22Rv1 (cell line): ENCODE results near the gene IFI6.
"Not testable (repeated sequence)": the region's sequence is repeated elsewhere in the genome, so short reads cannot be mapped to it uniquely, and the experiment has no call there.

ENCODE experiments used
- H3K27ac ChIP-seq: fragments of 450-650 bp; 2 replicates; pipeline ENCODE4 v1.5.1; 2017
- ZFX ChIP-seq: fragments of 450-650 bp; IDR thresholded peaks from 2 replicates; pipeline ENCODE4 v1.6.1; 2017; ENCODE audit warnings: antibody characterized with exemption, borderline replicate concordance
- TF ChIP-seq, protein P1 (sequence below): fragments of 450-650 bp; IDR thresholded peaks from 2 replicates; pipeline ENCODE4 v1.5.1; 2017; ENCODE audit warnings: mild to moderate bottlenecking

Gene IFI6

DNA sequence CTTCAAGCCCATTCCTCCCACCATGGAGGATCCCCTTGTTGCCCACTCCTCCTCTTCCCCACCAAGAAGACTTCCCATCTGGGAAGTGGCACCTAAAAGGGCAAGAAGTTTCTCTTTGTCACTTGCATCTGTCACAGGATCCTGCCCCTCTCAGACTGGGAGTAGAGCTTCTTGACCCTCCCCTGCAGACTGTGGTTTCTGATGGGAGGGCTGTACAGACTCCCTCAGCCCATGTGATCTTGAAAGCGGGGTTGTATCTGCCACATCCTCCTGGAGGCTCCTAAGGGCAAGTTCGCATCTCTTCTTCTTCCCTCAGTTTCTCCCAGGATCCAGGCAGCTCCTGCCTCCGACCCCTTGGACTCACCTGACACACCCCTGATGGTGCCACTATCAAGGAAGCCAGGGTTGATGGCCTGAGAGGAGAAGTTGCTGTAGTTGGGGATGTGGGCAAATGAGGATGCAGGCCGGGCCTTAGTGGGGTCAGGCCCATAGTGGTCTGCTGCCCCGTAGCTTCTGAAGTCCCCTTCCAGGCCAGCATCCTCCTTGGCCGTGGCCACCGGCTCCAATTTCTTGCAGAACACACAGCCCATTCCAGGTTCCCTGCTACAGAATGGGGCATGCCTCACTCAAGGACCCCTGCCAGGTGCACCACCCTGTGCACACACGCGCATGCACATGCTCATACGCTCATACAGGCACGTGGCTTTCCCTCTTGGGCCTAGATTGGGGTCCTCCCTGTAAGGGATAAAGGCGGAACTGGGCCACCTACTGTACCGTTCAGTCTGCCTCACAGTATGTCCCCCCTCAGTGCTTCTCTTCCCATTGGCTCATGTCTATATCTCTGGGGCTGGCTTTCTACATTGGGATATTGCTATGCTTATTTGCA, 48.4 kb downstream of the IFI6 start:
- H3K27ac ChIP-seq: no peak overlapping the region
- TF ChIP-seq, protein P1, sequence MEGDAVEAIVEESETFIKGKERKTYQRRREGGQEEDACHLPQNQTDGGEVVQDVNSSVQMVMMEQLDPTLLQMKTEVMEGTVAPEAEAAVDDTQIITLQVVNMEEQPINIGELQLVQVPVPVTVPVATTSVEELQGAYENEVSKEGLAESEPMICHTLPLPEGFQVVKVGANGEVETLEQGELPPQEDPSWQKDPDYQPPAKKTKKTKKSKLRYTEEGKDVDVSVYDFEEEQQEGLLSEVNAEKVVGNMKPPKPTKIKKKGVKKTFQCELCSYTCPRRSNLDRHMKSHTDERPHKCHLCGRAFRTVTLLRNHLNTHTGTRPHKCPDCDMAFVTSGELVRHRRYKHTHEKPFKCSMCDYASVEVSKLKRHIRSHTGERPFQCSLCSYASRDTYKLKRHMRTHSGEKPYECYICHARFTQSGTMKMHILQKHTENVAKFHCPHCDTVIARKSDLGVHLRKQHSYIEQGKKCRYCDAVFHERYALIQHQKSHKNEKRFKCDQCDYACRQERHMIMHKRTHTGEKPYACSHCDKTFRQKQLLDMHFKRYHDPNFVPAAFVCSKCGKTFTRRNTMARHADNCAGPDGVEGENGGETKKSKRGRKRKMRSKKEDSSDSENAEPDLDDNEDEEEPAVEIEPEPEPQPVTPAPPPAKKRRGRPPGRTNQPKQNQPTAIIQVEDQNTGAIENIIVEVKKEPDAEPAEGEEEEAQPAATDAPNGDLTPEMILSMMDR: no peak
- TF ChIP-seq ZFX: no peak

DNA sequence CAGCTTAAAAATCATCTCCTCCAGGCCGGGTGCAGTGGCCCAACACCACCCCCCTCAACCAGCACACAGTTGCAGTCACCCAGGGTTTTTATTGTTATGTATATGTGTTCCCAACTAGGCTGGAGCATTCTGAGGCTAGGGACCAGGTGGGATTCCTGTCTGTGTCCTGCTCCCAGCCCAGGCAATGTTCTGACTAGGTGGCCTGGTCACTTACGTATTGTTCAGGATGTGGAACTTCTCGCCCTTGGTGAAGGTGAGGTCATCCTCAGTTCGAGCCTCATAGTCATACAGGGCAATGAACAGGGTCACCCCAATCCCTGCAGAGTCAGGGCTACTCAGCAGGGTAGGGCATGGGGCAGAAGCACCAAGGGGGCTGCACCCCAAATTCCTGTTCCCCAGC, 49.2 kb downstream of the IFI6 start:
- no peak for TF ChIP-seq ZFX
- TF ChIP-seq, protein P1: no peak

DNA sequence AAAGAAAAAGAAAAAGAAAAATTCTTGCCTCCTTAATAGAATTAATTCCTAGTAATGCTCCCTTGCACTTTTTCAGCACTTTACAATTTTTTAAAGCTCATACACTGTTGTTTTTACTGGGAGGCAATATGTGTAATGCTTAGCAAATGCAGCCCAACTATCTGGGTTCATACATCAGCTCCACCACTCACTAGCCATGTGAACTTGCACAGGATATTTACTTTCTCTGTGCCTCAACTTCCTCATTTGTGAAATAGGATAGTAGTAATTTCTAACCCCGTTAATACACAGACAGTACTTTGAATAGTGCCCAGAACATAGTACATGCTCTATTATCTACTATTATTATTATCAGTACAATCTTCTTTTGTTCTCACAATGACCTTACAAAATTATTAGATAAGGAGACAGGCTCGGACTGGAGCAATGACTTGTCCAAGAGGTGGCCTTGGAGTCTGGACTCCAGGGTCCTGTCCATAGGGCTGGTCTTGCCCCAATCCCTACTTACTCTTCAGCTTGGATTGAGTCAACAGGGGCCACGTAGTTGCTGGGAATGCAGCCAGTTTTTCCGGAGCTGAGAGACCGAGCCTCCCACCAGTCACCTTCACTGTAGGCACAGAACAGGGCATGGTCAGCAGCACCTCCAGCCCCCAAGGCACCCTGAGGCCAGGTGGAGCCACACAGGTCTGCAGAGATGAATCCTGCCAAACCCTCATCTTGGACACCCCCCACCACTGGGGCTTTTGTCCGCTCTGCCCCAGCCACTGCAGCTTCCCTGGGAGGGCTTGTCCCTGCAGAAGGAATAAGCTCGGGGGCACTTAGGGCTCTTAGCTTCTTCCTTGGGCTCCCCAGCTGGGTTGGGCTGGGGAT, 50.7 kb downstream of the IFI6 start:
- H3K27ac ChIP-seq: no peak overlapping the region
- TF ChIP-seq, protein P1: no peak
- TF ChIP-seq ZFX: no peak

More for the DNA sequence above, 49.2 kb downstream of the IFI6 start:
- H3K27ac ChIP-seq: no peak overlapping the region

DNA sequence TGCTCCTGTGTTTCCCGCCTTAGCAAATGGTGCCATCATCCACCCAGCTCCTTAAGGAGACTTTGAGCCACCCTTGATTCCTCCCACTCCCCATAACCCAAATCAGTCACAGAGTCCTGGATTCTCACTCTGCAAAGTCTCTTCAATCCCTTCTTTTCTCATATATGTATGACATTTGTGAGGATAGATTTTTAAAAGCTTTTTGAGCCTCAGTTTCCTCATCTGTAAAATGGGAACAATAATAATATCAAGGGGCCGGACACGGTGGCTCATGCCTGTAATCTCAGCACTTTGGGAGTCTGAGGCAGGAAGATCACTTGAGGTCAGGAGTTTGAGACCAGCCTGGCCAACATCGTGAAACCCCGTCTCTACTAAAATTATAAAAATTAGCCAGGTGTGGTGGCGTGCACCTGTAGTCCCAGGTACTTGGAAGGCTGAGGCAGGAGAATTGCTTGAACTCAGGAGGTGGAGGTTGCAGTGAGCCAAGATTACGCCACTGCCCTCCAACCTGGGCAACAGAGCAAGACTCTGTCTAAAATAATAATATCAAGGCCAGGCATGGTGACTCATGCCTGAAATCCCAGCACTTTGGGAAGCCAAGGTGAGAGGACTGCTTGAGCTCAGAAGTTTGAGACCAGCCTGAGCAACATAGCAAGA, 52.1 kb downstream of the IFI6 start:
- not testable (repeated sequence) for H3K27ac ChIP-seq

DNA sequence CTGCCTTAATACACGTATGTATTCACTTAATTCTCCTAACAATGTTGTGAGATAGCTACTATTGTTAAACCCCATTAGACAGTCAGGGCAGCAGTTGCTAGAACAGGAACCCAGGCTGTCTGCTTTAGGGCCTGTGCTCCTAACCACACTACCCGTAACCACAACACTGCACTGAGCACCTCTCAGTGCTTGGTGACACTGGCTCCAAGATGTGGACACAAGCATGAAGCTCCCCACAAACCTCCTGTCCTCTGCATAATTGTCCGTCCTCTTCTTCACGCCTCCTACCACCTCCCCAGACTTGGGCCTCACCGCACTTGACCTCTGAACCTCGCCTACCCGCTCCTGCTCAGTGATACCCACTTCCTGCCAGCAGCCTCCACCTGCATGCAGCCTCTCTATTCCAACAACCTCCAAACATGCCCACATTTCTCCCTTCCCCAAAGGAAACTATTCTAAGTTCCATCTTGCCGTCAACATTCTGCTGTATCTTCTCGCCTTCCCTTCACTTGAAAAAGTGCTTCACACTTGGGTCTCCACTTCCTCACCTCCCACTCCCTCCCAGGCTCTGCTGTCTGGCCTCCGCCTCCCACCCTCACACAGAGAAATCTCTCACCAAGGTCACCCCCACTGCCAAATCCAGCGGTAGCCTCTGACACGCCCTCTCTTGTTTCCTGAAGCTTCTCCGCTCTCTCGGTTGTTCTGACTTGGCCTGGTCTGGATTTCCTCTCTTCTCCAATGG, 53.5 kb downstream of the IFI6 start:
- TF ChIP-seq ZFX: no peak
- TF ChIP-seq, protein P1: no peak
- H3K27ac ChIP-seq: no peak overlapping the region

DNA sequence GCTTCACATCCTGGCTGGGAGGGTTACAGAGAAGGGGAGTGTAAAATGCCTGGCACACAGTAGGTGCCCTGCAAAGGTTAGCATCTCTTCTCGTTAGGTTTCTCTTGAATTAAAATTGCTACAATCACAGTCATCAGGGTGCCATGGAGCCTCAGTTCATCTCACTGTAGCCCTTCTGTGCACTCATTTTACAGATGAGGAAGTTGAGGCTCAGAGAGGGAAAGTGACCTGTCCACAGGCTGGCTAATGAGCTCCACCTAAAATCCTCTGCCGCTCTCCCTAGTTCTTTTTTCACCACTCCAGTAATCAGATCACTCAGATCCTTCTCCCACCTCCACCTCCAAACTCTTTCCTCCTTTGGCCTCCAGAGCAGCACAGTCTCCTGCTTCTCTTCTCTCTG, 54.6 kb downstream of the IFI6 start:
- no peak overlapping the region for H3K27ac ChIP-seq
- TF ChIP-seq, protein P1: no peak
- no peak for TF ChIP-seq ZFX

DNA sequence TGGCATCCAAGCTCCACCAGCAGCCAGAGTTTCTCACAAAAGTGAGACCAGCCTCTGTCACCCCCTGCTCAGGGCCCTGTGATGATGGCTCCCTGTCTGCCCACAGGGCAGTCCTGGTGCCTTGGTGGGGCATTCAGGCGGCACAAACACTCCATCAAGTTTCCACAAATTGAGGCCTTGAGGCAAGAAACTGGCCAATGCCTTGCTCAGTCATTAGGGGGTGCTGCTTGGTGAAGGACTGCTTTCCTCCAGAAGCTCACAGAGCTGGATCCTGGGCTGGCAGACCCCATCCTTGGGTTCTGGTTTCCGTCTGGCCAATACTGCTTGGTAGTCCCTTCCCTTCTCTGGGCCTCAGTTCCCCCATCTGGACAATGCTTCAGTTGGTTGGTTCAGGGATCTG, 55.6 kb downstream of the IFI6 start:
- H3K27ac ChIP-seq: no peak overlapping the region
- TF ChIP-seq, protein P1: no peak
- TF ChIP-seq ZFX: no peak
